Fibroblast of skin of back (primary cell): Measurements from ENCODE around the gene C1QA.
"Not testable (repeated sequence)": the region's sequence is repeated elsewhere in the genome, so short reads cannot be mapped to it uniquely, and the experiment has no call there.

Source experiments
- DNase-seq: peaks from one replicate; pipeline ENCODE4 v3.0.0-alpha.2; 2013

Gene C1QA

DNA sequence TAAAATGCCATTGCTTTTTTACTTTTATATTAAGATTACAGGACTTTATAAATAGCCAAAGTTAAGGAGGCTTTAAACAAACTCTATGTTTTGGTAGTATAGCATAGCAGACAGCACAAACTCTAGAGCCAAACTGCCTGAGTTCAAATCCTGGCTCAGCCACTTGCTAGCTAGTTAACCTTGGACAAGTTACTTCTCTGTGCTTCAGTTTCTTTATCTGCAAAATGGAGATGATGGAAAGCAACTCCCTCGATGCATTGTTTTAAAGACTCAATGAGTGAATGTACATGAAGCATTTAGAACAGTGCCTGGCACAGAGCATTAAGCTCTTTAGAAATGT lies 38.0 kb downstream of the C1QA start:
- no peak for DNase-seq

GRCh38 chr1:22676151-22676550 lies 39.7 kb downstream of the C1QA start:
- DNase-seq: not testable (repeated sequence)

GRCh38 chr1:22676916-22677583 lies 40.6 kb downstream of the C1QA start:
- no peak for DNase-seq

DNA sequence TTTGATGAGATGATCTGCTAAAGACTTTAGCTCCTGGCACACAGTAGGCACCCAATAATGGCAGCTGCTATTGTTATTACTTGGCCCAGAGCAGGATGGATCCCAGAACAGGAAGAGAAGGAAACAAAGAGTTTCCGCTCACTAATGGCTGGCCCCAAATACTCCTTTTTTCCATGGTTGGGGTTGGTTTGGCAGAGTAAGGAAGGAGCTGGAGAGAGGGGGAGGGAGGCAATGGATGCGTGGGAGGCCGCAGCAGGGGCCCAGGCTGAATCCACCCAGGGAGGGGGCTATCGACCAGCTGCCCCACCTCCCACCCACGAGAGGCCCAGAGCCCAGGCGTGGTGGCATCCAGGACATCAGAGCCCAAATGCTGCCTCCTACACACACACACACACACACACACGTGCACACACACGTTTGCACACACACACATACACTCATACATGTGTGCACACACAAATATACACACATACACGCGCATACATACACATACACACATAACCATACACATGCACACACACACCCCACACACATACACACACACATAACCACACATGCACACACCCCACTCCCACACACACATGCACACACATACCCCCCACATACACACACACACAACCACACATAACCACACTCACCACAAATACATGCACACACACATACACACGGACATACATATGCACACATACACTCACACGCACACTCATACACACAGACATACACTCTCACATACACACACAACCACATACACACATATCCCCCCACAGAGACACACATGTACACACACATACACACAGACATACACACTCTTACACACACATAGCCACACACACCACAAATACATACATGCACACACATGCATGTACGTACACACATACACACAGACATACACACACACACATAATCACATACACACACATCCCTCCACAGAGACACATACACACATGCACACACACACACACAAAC lies 41.8 kb downstream of the C1QA start:
- no peak for DNase-seq

- no peak for DNase-seq
Observed at GRCh38 chr1:22680726-22681125, 44.3 kb downstream of the C1QA start.

GRCh38 chr1:22681556-22682276 lies 45.3 kb downstream of the C1QA start:
- DNase-seq: no peak

DNA sequence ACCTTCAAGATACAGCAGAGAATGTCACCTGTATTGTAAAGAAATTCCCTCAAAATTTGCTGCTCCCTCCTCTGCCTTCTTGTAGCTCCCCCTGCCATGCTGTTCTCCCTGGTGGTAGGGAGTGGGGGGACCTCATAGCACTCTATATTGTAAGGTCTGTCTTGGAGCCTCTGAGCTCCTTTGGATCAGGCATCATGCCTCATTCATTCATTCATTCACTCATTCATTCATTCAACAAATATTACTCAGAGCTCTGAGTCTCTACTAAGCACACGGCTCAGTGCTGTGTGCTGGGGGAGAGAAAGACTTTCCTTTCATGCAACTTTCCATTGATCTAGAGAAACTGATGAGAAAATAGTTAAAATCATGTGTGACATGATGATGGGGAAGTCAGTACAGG lies 47.1 kb downstream of the C1QA start:
- no peak for DNase-seq

- DNase-seq: no peak
Observed at GRCh38 chr1:22685591-22686059, 49.2 kb downstream of the C1QA start.

- DNase-seq: no peak
Observed at GRCh38 chr1:22687191-22687590, 50.8 kb downstream of the C1QA start.

- DNase-seq: no peak
Observed at GRCh38 chr1:22688466-22688865, 52.0 kb downstream of the C1QA start.
